HG02885 (cell line): Measurements from ENCODE around the gene CD109.
"Not testable (repeated sequence)": the region's sequence is repeated elsewhere in the genome, so short reads cannot be mapped to it uniquely, and the experiment has no call there.

Experiments used
- ATAC-seq: cut with Tn5 transposase; IDR thresholded peaks from one replicate; pipeline ENCODE4 v1.9.1; 2021; ENCODE audit warnings: mild to moderate bottlenecking; ENCODE audit not compliant: unreplicated experiment, poor library complexity

The CD109 gene

GRCh38 chr6:73769976-73770375, 74.0 kb downstream of the CD109 start:
- no peak for ATAC-seq

DNA sequence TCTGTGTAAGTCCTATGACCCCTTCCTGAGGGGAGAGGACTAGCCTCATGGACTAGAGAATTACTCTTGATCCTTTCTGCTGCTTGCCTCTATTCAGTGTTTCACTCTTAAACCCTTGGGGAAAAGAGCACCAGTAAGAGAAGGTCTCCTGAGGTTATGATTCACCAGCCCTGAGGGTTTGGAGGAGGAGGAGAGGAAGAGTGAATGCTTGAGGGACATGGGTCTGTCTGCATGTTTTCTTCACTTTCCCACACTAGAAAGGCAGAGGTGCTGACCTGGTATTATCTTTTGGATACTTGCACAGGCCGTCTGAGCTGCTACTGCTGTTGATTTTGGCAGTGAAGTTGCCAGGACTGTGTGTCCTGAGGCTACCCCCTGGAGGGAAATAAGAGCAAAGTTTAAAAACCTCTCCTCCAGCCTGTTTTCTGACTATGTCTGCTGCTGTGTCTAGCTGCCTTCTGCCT, 78.3 kb downstream of the CD109 start:
- ATAC-seq, result no peak

DNA sequence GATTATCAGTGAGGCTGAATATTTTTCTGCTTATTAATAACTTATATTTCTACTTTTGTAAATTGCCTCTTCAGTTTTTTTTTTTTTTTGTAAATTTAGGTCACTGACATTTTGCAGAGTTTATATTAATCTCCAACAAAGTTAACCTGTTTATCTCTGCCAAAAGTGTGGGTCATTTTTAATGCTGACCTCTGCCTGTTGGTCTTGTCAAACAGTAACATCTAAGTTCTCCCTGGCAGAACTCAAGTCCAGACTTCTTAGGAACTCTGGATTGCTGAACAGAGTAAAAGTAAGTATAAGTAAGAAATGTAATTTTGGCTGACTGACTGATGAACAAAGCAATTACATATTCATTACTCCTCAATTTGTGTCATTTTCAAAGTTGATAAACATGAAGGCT, 83.9 kb downstream of the CD109 start:
- ATAC-seq, result no peak

GRCh38 chr6:73782911-73783310, 86.9 kb downstream of the CD109 start:
- ATAC-seq, result no peak

GRCh38 chr6:73784726-73785505, 88.9 kb downstream of the CD109 start:
- no peak for ATAC-seq

DNA sequence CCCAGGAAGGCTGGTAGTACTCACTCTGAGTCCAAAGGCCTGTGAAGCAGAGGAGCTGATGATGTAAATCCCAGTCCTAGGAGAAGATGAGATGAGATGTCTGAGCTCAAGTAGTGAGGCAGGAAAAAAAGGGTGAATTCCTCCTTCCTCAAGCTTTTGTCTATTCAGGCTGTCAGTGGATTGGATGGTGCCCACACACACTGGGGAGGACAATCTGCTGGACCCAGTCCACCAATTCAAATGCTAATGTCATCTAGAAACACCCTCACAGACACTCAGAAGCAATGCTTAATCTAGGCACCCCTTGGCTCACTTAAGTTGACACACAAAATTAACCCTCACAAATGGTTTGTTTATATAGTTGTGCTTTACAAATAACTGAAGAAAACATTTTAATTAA, 94.6 kb downstream of the CD109 start:
- ATAC-seq, result no peak

- ATAC-seq, result no peak
Observed at GRCh38 chr6:73791336-73791735, 95.3 kb downstream of the CD109 start.

GRCh38 chr6:73792738-73793137, 96.7 kb downstream of the CD109 start:
- ATAC-seq, result no peak

- no peak for ATAC-seq
Observed at GRCh38 chr6:73796881-73797280, 100.9 kb downstream of the CD109 start.

DNA sequence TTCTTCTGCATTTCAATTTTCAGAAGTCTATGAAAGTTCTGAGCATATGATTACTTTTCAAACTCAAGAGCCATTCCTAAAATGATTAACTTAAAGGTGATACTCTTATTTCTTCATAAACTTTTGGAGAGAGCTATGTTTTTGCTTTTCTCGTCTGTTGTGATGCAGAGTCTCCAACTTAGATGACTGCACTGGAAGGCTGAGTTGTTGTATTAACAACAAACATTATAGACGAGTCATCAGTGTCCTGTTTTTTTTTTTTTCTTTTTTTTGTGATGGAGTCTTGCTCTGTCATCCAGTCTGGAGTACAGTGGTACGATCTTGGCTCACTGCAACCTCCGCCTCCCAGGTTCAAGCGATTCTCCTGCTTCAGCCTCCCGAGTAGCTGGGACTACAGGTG, 101.9 kb downstream of the CD109 start:
- no peak for ATAC-seq

GRCh38 chr6:73798592-73798991, 102.6 kb downstream of the CD109 start:
- peak; percentile 97 for ATAC-seq

- no peak for ATAC-seq
Observed at GRCh38 chr6:73800997-73801396, 105.0 kb downstream of the CD109 start.

DNA sequence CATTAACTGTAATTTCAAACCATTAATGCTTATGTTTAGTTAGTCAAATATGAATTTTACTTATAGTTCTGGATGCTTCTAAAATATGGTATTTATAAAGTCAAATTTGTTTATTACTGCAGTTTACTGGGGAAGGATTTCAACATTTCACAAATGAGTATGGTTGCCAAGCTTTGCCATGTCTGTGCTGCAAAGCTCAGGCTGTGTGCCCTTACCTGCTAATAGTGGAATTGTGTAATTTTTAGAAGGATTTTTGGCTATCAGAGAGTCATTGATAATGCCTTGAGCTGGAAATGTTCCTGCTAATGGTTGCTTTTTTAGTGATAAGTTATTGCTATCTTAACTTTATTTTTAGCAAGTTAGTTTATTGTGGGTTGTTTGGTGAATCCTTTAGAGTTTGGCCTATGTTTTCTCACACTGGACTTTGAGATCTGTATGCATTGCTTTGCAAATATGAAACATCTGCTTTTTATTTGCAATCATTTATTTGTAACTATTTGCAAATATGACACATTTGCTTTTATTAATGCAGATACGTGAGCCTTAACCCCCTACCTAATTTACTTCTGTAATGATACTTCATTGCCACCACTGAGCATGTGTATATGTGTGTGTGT, 105.8 kb downstream of the CD109 start:
- no peak for ATAC-seq

GRCh38 chr6:73802366-73802765, 106.4 kb downstream of the CD109 start:
- ATAC-seq, result no peak

DNA sequence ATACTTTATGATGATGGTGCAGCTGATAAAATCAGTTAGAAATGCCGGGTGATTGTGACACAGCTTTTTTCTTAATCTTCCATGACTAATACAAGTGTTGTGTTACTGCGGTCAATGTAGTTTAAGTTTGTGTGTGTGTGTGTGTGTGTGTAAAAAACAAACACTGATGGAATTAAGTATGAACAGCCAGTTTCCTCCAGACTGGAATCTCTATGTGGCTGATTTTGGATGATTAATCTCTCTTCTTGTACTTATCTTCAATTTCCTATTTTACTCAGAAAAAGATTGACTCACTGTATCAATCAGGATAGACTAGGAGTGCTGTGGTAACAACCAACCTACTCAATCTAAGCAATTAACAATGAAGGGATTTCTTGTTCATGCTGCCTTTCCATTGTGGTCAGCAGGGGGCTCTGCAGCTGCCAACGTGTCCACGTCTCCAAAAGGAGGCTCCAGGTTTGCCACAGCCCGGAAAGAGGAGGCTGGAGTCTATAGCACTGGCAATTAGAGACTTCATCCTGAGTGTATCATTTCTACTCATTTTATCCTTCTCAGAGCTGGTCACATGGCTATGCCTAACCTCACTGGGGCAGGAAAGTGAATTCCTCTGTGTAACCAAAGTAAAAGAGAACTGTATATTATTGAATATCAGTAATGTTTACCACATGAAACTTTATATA, 107.7 kb downstream of the CD109 start:
- no peak for ATAC-seq

DNA sequence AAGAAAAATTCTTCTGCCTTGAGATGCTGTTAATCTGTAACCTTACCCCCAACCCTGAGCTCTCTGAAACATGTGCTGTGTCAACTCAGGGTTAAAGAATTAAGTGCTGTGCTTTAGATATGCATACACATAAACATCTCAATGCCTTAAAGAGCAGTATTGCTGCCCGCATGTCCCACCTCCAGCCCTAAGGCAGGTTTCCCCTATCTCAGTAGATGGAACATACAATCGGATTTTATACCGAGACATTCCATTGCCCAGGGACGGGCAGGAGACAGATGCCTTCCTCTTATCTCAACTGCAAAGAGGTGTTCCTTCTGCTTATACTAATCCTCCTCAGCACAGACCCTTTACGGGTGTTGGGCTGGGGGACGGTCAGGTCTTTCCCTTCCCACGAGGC, 109.2 kb downstream of the CD109 start:
- not testable (repeated sequence) for ATAC-seq

- not testable (repeated sequence) for ATAC-seq
Observed at GRCh38 chr6:73805982-73806381, 110.0 kb downstream of the CD109 start.

DNA sequence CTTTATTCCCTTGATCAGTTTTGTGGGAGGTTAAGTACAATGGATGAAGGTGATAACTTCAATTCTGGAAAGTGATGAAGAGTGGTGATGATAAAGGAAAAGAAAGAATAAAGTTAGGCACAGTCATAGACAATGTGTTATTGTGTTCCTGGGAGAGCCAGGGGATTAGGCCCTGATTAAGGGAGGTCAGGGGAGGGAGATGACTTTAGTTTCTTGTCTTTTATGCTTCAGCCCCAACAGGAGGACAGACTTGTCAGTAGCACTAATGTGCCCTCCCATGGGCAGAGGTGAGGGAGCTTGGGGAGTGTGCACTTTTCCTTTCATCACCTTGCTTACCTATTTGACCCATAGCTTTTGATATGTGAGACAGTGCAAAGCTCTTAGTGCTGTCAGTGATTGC, 115.7 kb downstream of the CD109 start:
- no peak for ATAC-seq

GRCh38 chr6:73817253-73817652, 121.2 kb downstream of the CD109 start:
- ATAC-seq, result no peak

DNA sequence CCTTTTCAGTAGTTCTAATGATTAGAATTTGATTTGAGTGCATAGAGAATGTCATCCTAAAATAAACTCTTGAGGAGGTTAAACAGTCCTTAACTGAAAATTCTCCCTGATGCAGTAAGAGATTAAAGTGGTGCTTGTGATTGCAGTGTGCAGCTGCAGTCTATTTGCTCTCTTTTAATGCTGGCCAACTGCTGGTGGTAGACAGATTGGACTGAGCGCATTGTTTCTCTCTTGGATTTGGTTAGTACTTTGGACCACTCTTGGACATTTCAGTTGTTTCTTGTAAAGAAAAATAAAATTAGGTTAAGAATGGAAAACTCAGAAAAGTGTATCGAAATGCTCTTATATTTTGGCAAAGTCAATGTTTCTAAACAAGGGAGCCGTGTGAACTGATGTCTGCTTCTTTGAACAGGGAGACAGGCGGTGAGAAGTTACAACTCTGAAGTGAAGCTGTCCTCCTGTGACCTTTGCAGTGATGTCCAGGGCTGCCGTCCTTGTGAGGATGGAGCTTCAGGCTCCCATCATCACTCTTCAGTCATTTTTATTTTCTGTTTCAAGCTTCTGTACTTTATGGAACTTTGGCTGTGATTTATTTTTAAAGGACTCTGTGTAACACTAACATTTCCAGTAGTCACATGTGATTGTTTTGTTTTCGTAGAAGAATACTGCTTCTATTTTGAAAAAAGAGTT, 127.2 kb downstream of the CD109 start:
- ATAC-seq, result no peak

DNA sequence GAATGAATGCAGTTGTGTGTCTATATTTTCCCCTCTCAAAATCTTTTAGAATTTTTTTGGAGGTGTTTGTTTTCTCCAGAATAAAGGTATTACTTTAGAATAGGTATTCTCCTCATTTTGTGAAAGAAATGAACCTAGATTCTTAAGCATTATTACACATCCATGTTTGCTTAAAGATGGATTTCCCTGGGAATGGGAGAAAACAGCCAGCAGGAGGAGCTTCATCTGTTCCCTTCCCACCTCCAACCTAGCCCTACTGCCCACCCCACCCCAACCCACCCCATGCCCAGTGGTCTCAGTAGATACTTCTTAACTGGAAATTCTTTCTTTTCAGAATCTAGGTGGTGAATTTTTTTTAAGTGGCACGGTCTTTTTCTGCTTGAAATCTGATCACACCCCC, 127.8 kb downstream of the CD109 start:
- no peak for ATAC-seq
